A673 (cell line): ENCODE measurements around the gene MEFV. TPM values are rescaled to one million over a fixed set of nuclear protein-coding genes. Genes with fewer than 3 reads are reported as not detected.
"Not testable (repeated sequence)": the region's sequence is repeated elsewhere in the genome, so short reads cannot be mapped to it uniquely, and the experiment has no call there.

Experiments
- BruUV-seq: library from RNA; stranded (reverse); fragments of 400-500 nt; replicated peaks from 2 replicates; lab custom pipeline; 2021; lab: Mats Ljungman, UMichigan
- CTCF ChIA-PET: fragments of 300-600 bp; sonication (Branson Sonifier 250); formaldehyde crosslinking; loops from one replicate; lab custom pipeline; 2022; ENCODE audit warnings: antibody characterized with exemption; lab: Charles Lee
- POLR2A ChIA-PET: fragments of 300-600 bp; sonication (Branson Sonifier 250); formaldehyde crosslinking; loops from one replicate; lab custom pipeline; 2022; ENCODE audit warnings: antibody characterized with exemption; ENCODE audit not compliant: low non-redundant PET; lab: Charles Lee
- DNase-seq: peaks from one replicate; pipeline ENCODE4 v3.0.0-alpha.2; 2015; ENCODE audit warnings: low spot score
- H3K27ac ChIP-seq: fragments of 200-600 bp; sonication (generic); 2 replicates; pipeline ENCODE4 v1.5.1; 2016; ENCODE audit warnings: mixed run types, low read depth, mild to moderate bottlenecking, mixed read lengths, antibody characterized with exemption, low read length; ENCODE audit not compliant: poor library complexity, severe bottlenecking
- H3K27me3 ChIP-seq: fragments of 200-600 bp; sonication (generic); replicated peaks from 2 replicates; pipeline ENCODE4 v1.6.1; 2017; ENCODE audit warnings: mixed run types, low read depth, mild to moderate bottlenecking, mixed read lengths, antibody characterized with exemption, low read length; ENCODE audit not compliant: insufficient read depth, poor library complexity
- H3K36me3 ChIP-seq: fragments of 200-600 bp; sonication (generic); 2 replicates; pipeline ENCODE4 v1.6.1; 2016; ENCODE audit warnings: mixed run types, mild to moderate bottlenecking, mixed read lengths, antibody characterized with exemption, low read length; ENCODE audit not compliant: insufficient read depth, poor library complexity, severe bottlenecking
- H3K4me1 ChIP-seq: fragments of 200-600 bp; sonication (generic); 2 replicates; pipeline ENCODE4 v1.6.1; 2017; ENCODE audit warnings: mixed run types, mild to moderate bottlenecking, mixed read lengths, antibody characterized with exemption, low read length; ENCODE audit not compliant: insufficient read depth, poor library complexity, severe bottlenecking
- H3K4me3 ChIP-seq: fragments of 200-600 bp; sonication (generic); 2 replicates; pipeline ENCODE4 v1.5.1; 2016; ENCODE audit warnings: low read depth, mixed run types, mild to moderate bottlenecking, mixed read lengths, low read length; ENCODE audit not compliant: poor library complexity, severe bottlenecking
- H3K9me3 ChIP-seq: fragments of 200-600 bp; sonication (generic); 2 replicates; pipeline ENCODE4 v1.6.1; 2016; ENCODE audit warnings: mixed run types, low read depth, mild to moderate bottlenecking, mixed read lengths, antibody characterized with exemption, low read length; ENCODE audit not compliant: poor library complexity, severe bottlenecking
- EZH2 ChIP-seq: fragments of 200-600 bp; sonication (generic); IDR thresholded peaks from 2 replicates; pipeline ENCODE4 v1.6.1; 2017; ENCODE audit warnings: borderline replicate concordance, low read depth, mild to moderate bottlenecking, mixed read lengths, antibody characterized with exemption, low read length; ENCODE audit not compliant: poor library complexity, severe bottlenecking
- intact Hi-C: fragments of 100-400 bp; cut with micrococcal nuclease; formaldehyde crosslinking; loops from one replicate; pipeline ENCODE4 v1.10.0; 2022; ENCODE audit not compliant: unreplicated experiment
- total RNA-seq: library from RNA; stranded (reverse); gene quantifications from 2 replicates; pipeline ENCODE4 v1.2.3, GENCODE V29; 2021
- TF ChIP-seq, protein P1 (sequence below): fragments of 300-800, 200-600 bp; sonication (generic); conservative IDR thresholded peaks from 2 replicates; pipeline ENCODE4 v1.5.1; 2017; ENCODE audit warnings: low read depth, mild to moderate bottlenecking, antibody characterized with exemption, low read length, moderate library complexity, mixed read lengths

The MEFV gene
- total RNA-seq, 1 experiment from 2014 or later, result not detected

DNA sequence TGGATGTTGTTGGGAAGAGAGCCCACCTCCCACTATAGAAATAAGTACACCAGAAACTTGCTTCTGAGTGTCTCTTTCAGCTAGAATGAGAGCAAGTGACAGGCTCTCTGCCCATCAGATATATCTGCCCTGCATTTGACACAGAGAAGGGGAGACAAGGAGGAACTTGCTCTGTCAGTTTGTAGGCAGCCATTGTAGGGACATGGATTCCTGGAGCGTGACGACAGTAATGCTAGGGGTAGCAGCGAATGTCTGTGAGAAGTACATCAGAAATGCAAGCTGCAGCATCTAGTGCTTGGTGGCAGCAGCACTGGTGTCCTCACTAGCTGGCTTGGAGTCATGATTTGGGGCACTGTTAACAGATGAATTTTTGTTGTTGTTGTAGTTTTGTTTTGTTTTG is 44.4 kb downstream of the MEFV start:
- ChIA-PET POLR2A (no interaction called here), CTCF (no interaction called here)
- H3K36me3 ChIP-seq, result no peaks in the 10 kb centered on the region
- H3K4me3 ChIP-seq, result no peak overlapping the region
- peaks cover 25% of the 10 kb centered on the region for H3K27me3 ChIP-seq
- no TSS peak for BruUV-seq
- TF ChIP-seq, protein P1, sequence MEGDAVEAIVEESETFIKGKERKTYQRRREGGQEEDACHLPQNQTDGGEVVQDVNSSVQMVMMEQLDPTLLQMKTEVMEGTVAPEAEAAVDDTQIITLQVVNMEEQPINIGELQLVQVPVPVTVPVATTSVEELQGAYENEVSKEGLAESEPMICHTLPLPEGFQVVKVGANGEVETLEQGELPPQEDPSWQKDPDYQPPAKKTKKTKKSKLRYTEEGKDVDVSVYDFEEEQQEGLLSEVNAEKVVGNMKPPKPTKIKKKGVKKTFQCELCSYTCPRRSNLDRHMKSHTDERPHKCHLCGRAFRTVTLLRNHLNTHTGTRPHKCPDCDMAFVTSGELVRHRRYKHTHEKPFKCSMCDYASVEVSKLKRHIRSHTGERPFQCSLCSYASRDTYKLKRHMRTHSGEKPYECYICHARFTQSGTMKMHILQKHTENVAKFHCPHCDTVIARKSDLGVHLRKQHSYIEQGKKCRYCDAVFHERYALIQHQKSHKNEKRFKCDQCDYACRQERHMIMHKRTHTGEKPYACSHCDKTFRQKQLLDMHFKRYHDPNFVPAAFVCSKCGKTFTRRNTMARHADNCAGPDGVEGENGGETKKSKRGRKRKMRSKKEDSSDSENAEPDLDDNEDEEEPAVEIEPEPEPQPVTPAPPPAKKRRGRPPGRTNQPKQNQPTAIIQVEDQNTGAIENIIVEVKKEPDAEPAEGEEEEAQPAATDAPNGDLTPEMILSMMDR, result no peak
- TF ChIP-seq EZH2, result no peak
- no peak overlapping the region for H3K27ac ChIP-seq
- no peaks in the 10 kb centered on the region for H3K9me3 ChIP-seq
- intact Hi-C loops, result no loop called here
- no peak for DNase-seq
- H3K4me1 ChIP-seq, result no peaks in the 10 kb centered on the region

DNA sequence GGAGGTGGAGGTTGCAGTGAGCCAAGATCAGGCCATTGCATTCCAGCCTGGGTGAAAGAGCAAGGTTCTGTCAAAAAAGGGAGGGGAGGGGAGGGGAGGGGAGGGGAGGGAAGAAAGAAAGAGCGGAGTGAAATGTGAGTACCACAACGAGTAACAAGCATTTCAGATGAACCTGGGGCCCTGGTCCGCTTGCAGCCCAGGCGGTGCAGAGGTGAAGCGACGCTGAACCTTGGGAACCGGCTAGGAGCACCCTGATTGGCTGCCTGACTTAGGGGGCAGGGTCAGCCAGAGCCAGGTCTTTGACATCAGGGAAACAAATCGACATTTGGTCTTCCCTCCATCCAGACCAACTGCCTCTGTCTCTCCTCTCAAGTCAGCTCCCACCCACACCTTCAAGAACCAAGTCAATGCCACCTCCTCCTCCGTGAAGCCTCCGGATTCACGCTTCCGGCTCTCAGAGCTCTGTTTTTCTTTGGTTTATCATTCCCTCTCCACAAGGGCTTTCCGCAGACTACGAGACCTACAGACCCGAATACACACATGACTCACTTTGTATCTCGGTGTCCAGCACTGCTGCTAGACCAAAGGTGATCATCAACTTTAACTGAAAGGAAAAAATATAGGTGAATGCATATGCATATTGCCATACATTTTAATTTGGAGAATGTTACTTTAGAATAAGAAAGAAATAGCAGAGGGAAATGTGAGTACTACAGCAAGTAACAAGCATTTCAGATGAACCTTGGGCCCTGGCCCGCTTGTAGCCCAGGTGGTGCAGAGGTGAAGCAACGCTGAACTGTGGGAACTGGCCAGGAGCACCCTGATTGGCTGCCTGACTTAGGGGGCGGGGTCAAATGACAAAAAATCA is 49.1 kb downstream of the MEFV start:
- CTCF ChIA-PET, result no interaction called here
- intact Hi-C loops, result no loop called here
- Histone ChIP-seq H3K27me3 (peaks cover 3% of the 10 kb centered on the region), H3K27ac (no peak overlapping the region), H3K36me3 (no peaks in the 10 kb centered on the region), H3K4me1 (no peaks in the 10 kb centered on the region), H3K4me3 (no peak overlapping the region), H3K9me3 (peaks cover 12% of the 10 kb centered on the region)
- TF ChIP-seq, protein P1, result no peak
- TF ChIP-seq EZH2, result no peak
- DNase-seq, result no peak
- BruUV-seq, result no TSS peak
- POLR2A ChIA-PET, result no interaction called here

DNA sequence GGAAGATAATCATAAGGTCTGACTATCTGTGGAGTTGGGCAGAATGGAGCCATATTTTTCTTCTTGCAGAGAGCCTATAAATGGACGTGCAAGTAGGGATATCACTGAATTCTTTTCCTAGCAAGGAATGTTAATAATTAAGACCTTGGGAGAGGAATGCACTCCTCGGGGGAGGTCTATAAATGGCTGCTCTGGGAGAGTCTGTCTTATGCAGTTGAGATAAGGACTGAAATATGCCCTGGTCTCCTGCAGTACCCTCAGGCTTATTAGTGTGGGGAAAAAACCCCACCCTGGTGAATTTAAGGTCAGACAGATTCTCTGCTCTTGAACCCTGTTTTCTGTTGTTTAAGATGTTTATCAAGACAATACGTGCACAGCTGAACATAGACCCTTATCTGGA is 50.5 kb downstream of the MEFV start:
- H3K4me1 ChIP-seq, POLR2A ChIA-PET, H3K27me3 ChIP-seq, H3K4me3 ChIP-seq, intact Hi-C loops, DNase-seq, H3K36me3 ChIP-seq, H3K27ac ChIP-seq, BruUV-seq: not testable (repeated sequence)
- CTCF ChIA-PET, result interaction anchor here (0.7 kb wide), 1 partner anchor 184 kb away, joined by 3 read pairs; no protein-coding TSS in a partner anchor
- peaks cover 12% of the 10 kb centered on the region for H3K9me3 ChIP-seq
